Measurements from ENCODE around the gene TIGD6.
"Not testable (repeated sequence)": the region's sequence is repeated elsewhere in the genome, so short reads cannot be mapped to it uniquely, and the experiment has no call there.

Gene TIGD6

GRCh38 chr5:149953436-149954121 lies 46.9 kb downstream of the TIGD6 start:
- Histone ChIP-seq H3K4me1 (ENCODE audit: control insufficient read depth in 1 of 2, insufficient read depth in 2 of 2, low read length in 2 of 2) (no peaks in the 10 kb centered on the region), H3K27ac (ENCODE audit: low read length) (no peak overlapping the region), H3K27me3 (ENCODE audit: low read depth, low read length) (no peaks in the 10 kb centered on the region), H3K9me3 (ENCODE audit: control insufficient read depth in 1 of 2, low read length in 2 of 2) (no peaks in the 10 kb centered on the region), H3K4me3 (ENCODE audit: low read depth in 1 of 2, low read length in 2 of 2) (no peak overlapping the region), H3K36me3 (ENCODE audit: control insufficient read depth in 1 of 2, insufficient read depth in 2 of 2, low read length in 2 of 2) (no peaks in the 10 kb centered on the region)

GRCh38 chr5:149951138-149951749 lies 49.2 kb downstream of the TIGD6 start:
- Histone ChIP-seq H3K36me3 (ENCODE audit: control insufficient read depth in 1 of 2, insufficient read depth in 2 of 2, low read length in 2 of 2) (no peaks in the 10 kb centered on the region), H3K4me3 (ENCODE audit: low read depth in 1 of 2, low read length in 2 of 2) (no peak overlapping the region), H3K9me3 (ENCODE audit: control insufficient read depth in 1 of 2, low read length in 2 of 2) (no peaks in the 10 kb centered on the region), H3K27me3 (ENCODE audit: low read depth, low read length) (no peaks in the 10 kb centered on the region), H3K4me1 (ENCODE audit: control insufficient read depth in 1 of 2, insufficient read depth in 2 of 2, low read length in 2 of 2) (no peaks in the 10 kb centered on the region), H3K27ac (ENCODE audit: low read length) (no peak overlapping the region)

GRCh38 chr5:149948993-149949392 lies 51.5 kb downstream of the TIGD6 start:
- H3K27ac ChIP-seq (ENCODE audit: low read length) = no peak overlapping the region
- H3K4me3 ChIP-seq (ENCODE audit: low read depth in 1 of 2, low read length in 2 of 2) = no peak overlapping the region
- no peaks in the 10 kb centered on the region for H3K9me3 ChIP-seq (ENCODE audit: control insufficient read depth in 1 of 2, low read length in 2 of 2)
- no peaks in the 10 kb centered on the region for H3K4me1 ChIP-seq (ENCODE audit: control insufficient read depth in 1 of 2, insufficient read depth in 2 of 2, low read length in 2 of 2)
- H3K36me3 ChIP-seq (ENCODE audit: control insufficient read depth in 1 of 2, insufficient read depth in 2 of 2, low read length in 2 of 2) = no peaks in the 10 kb centered on the region
- no peaks in the 10 kb centered on the region for H3K27me3 ChIP-seq (ENCODE audit: low read depth, low read length)

- Histone ChIP-seq H3K27me3 (ENCODE audit: low read depth, low read length) (no peaks in the 10 kb centered on the region), H3K9me3 (ENCODE audit: control insufficient read depth in 1 of 2, low read length in 2 of 2) (no peaks in the 10 kb centered on the region), H3K36me3 (ENCODE audit: control insufficient read depth in 1 of 2, insufficient read depth in 2 of 2, low read length in 2 of 2) (no peaks in the 10 kb centered on the region), H3K4me1 (ENCODE audit: control insufficient read depth in 1 of 2, insufficient read depth in 2 of 2, low read length in 2 of 2) (no peaks in the 10 kb centered on the region), H3K4me3 (ENCODE audit: low read depth in 1 of 2, low read length in 2 of 2) (no peak overlapping the region), H3K27ac (ENCODE audit: low read length) (no peak overlapping the region)
Observed at GRCh38 chr5:149946118-149946517, 54.3 kb downstream of the TIGD6 start.

GRCh38 chr5:149944666-149945065 lies 55.8 kb downstream of the TIGD6 start, which contains the start of gene PDE6A:
Gene PDE6A (minus strand): TSS chr5:149944793. CDS start chr5:149944673, 120 bp downstream.
- no peak within 1 kb of the TSS for H3K27ac ChIP-seq (ENCODE audit: low read length)
- no peak within 1 kb of the TSS for H3K4me3 ChIP-seq (ENCODE audit: low read depth in 1 of 2, low read length in 2 of 2)
- H3K36me3 ChIP-seq (ENCODE audit: control insufficient read depth in 1 of 2, insufficient read depth in 2 of 2, low read length in 2 of 2) = no peaks in the 10 kb centered on the region
- H3K4me1 ChIP-seq (ENCODE audit: control insufficient read depth in 1 of 2, insufficient read depth in 2 of 2, low read length in 2 of 2) = no peaks in the 10 kb centered on the region
- no peaks in the 10 kb centered on the region for H3K27me3 ChIP-seq (ENCODE audit: low read depth, low read length)
- H3K9me3 ChIP-seq (ENCODE audit: control insufficient read depth in 1 of 2, low read length in 2 of 2) = no peaks in the 10 kb centered on the region

- not testable (repeated sequence) for H3K27ac ChIP-seq (ENCODE audit: low read length); H3K9me3 ChIP-seq (ENCODE audit: control insufficient read depth in 1 of 2, low read length in 2 of 2); H3K27me3 ChIP-seq (ENCODE audit: low read depth, low read length); H3K4me3 ChIP-seq (ENCODE audit: low read depth in 1 of 2, low read length in 2 of 2); H3K36me3 ChIP-seq (ENCODE audit: control insufficient read depth in 1 of 2, insufficient read depth in 2 of 2, low read length in 2 of 2); H3K4me1 ChIP-seq (ENCODE audit: control insufficient read depth in 1 of 2, insufficient read depth in 2 of 2, low read length in 2 of 2)
Observed at GRCh38 chr5:149943177-149943949, 57.1 kb downstream of the TIGD6 start.

Measured in muscle layer of duodenum (tissue), 2 donors.